Measurements from ENCODE around the gene MALRD1.

MALRD1 gene

GRCh38 chr10:19640566-19641263, 592.1 kb downstream of the MALRD1 start:
- FAIRE-seq, result no peak
- no peak for DNase-seq (ENCODE audit: insufficient read length, low spot score)
- TF ChIP-seq PAX5 (IDR thresholded peaks at IDR 0.05; ENCODE audit: insufficient read depth, low read length, severe bottlenecking) (no peak), POU2F2 (IDR thresholded peaks at IDR 0.05; ENCODE audit: low read depth, low read length) (no peak), POLR2A (IDR thresholded peaks at IDR 0.05; ENCODE audit: low read depth, low read length) (no peak), SPI1 (IDR thresholded peaks at IDR 0.05; ENCODE audit: low read depth, low read length) (no peak), POLR2AphosphoS5 (IDR thresholded peaks at IDR 0.05; ENCODE audit: low read depth, low read length) (no peak), TAF1 (IDR thresholded peaks at IDR 0.05; ENCODE audit: low read depth, low read length) (no peak)

GRCh38 chr10:19651549-19651948, 602.9 kb downstream of the MALRD1 start:
- FAIRE-seq, result no peak
- DNase-seq (ENCODE audit: insufficient read length, low spot score), result no peak
- TF ChIP-seq POU2F2 (IDR thresholded peaks at IDR 0.05; ENCODE audit: low read depth, low read length), result no peak
- no peak for TF ChIP-seq POLR2A (IDR thresholded peaks at IDR 0.05; ENCODE audit: low read depth, low read length)
- TF ChIP-seq SPI1 (IDR thresholded peaks at IDR 0.05; ENCODE audit: low read depth, low read length), result no peak
- TF ChIP-seq PAX5 (IDR thresholded peaks at IDR 0.05; ENCODE audit: insufficient read depth, low read length, severe bottlenecking), result no peak
- no peak for TF ChIP-seq TAF1 (IDR thresholded peaks at IDR 0.05; ENCODE audit: low read depth, low read length)
- TF ChIP-seq POLR2AphosphoS5 (IDR thresholded peaks at IDR 0.05; ENCODE audit: low read depth, low read length), result no peak

- FAIRE-seq, result no peak
Measured at GRCh38 chr10:19652750-19653149, 604.1 kb downstream of the MALRD1 start.

GRCh38 chr10:19653931-19654330, 605.3 kb downstream of the MALRD1 start:
- TF ChIP-seq PAX5 (IDR thresholded peaks at IDR 0.05; ENCODE audit: insufficient read depth, low read length, severe bottlenecking) (no peak), POLR2AphosphoS5 (IDR thresholded peaks at IDR 0.05; ENCODE audit: low read depth, low read length) (no peak), SPI1 (IDR thresholded peaks at IDR 0.05; ENCODE audit: low read depth, low read length) (no peak), POU2F2 (IDR thresholded peaks at IDR 0.05; ENCODE audit: low read depth, low read length) (no peak), TAF1 (IDR thresholded peaks at IDR 0.05; ENCODE audit: low read depth, low read length) (no peak)
- DNase-seq (ENCODE audit: insufficient read length, low spot score) (no peak), FAIRE-seq (no peak)

More at GRCh38 chr10:19652750-19653149, 604.1 kb downstream of the MALRD1 start:
- DNase-seq (ENCODE audit: insufficient read length, low spot score), result no peak
- TF ChIP-seq SPI1 (IDR thresholded peaks at IDR 0.05; ENCODE audit: low read depth, low read length) (no peak), TAF1 (IDR thresholded peaks at IDR 0.05; ENCODE audit: low read depth, low read length) (no peak), POU2F2 (IDR thresholded peaks at IDR 0.05; ENCODE audit: low read depth, low read length) (no peak), POLR2A (IDR thresholded peaks at IDR 0.05; ENCODE audit: low read depth, low read length) (no peak), PAX5 (IDR thresholded peaks at IDR 0.05; ENCODE audit: insufficient read depth, low read length, severe bottlenecking) (no peak), POLR2AphosphoS5 (IDR thresholded peaks at IDR 0.05; ENCODE audit: low read depth, low read length) (no peak)

- TF ChIP-seq POU2F2 (IDR thresholded peaks at IDR 0.05; ENCODE audit: low read depth, low read length), result no peak
- no peak for TF ChIP-seq PAX5 (IDR thresholded peaks at IDR 0.05; ENCODE audit: insufficient read depth, low read length, severe bottlenecking)
- TF ChIP-seq TAF1 (IDR thresholded peaks at IDR 0.05; ENCODE audit: low read depth, low read length), result no peak
- no peak for TF ChIP-seq POLR2A (IDR thresholded peaks at IDR 0.05; ENCODE audit: low read depth, low read length)
- TF ChIP-seq SPI1 (IDR thresholded peaks at IDR 0.05; ENCODE audit: low read depth, low read length), result no peak
- TF ChIP-seq POLR2AphosphoS5 (IDR thresholded peaks at IDR 0.05; ENCODE audit: low read depth, low read length), result no peak
- FAIRE-seq (no peak), DNase-seq (ENCODE audit: insufficient read length, low spot score) (no peak)
Measured at GRCh38 chr10:19654576-19654975, 606.0 kb downstream of the MALRD1 start.

- no peak for FAIRE-seq
- TF ChIP-seq POLR2AphosphoS5 (IDR thresholded peaks at IDR 0.05; ENCODE audit: low read depth, low read length) (no peak), TAF1 (IDR thresholded peaks at IDR 0.05; ENCODE audit: low read depth, low read length) (no peak), PAX5 (IDR thresholded peaks at IDR 0.05; ENCODE audit: insufficient read depth, low read length, severe bottlenecking) (no peak), SPI1 (IDR thresholded peaks at IDR 0.05; ENCODE audit: low read depth, low read length) (no peak), POLR2A (IDR thresholded peaks at IDR 0.05; ENCODE audit: low read depth, low read length) (no peak), POU2F2 (IDR thresholded peaks at IDR 0.05; ENCODE audit: low read depth, low read length) (no peak)
- no peak for DNase-seq (ENCODE audit: insufficient read length, low spot score)
Measured at GRCh38 chr10:19656420-19657042, 607.9 kb downstream of the MALRD1 start.

GRCh38 chr10:19658131-19658530, 609.5 kb downstream of the MALRD1 start:
- FAIRE-seq (no peak), DNase-seq (ENCODE audit: insufficient read length, low spot score) (no peak)
- no peak for TF ChIP-seq POLR2A (IDR thresholded peaks at IDR 0.05; ENCODE audit: low read depth, low read length)
- TF ChIP-seq TAF1 (IDR thresholded peaks at IDR 0.05; ENCODE audit: low read depth, low read length), result no peak
- no peak for TF ChIP-seq POU2F2 (IDR thresholded peaks at IDR 0.05; ENCODE audit: low read depth, low read length)
- no peak for TF ChIP-seq SPI1 (IDR thresholded peaks at IDR 0.05; ENCODE audit: low read depth, low read length)
- TF ChIP-seq PAX5 (IDR thresholded peaks at IDR 0.05; ENCODE audit: insufficient read depth, low read length, severe bottlenecking), result no peak
- TF ChIP-seq POLR2AphosphoS5 (IDR thresholded peaks at IDR 0.05; ENCODE audit: low read depth, low read length), result no peak

- no peak for FAIRE-seq
- no peak for DNase-seq (ENCODE audit: insufficient read length, low spot score)
- no peak for TF ChIP-seq POU2F2 (IDR thresholded peaks at IDR 0.05; ENCODE audit: low read depth, low read length)
- no peak for TF ChIP-seq PAX5 (IDR thresholded peaks at IDR 0.05; ENCODE audit: insufficient read depth, low read length, severe bottlenecking)
Measured at GRCh38 chr10:19658622-19659233, 610.1 kb downstream of the MALRD1 start.

GRCh38 chr10:19659920-19660655, 611.5 kb downstream of the MALRD1 start:
- TF ChIP-seq POLR2A (IDR thresholded peaks at IDR 0.05; ENCODE audit: low read depth, low read length), result no peak
- TF ChIP-seq POU2F2 (IDR thresholded peaks at IDR 0.05; ENCODE audit: low read depth, low read length), result no peak
- no peak for TF ChIP-seq TAF1 (IDR thresholded peaks at IDR 0.05; ENCODE audit: low read depth, low read length)
- no peak for TF ChIP-seq PAX5 (IDR thresholded peaks at IDR 0.05; ENCODE audit: insufficient read depth, low read length, severe bottlenecking)
- TF ChIP-seq POLR2AphosphoS5 (IDR thresholded peaks at IDR 0.05; ENCODE audit: low read depth, low read length), result no peak
- no peak for TF ChIP-seq SPI1 (IDR thresholded peaks at IDR 0.05; ENCODE audit: low read depth, low read length)
- FAIRE-seq (no peak), DNase-seq (ENCODE audit: insufficient read length, low spot score) (no peak)

Data from GM12891 (cell line).